Measurements from ENCODE around the gene TTC5. TPM values are rescaled to one million over a fixed set of nuclear protein-coding genes. Genes with fewer than 3 reads are reported as not detected.
"Not testable (repeated sequence)": the region's sequence is repeated elsewhere in the genome, so short reads cannot be mapped to it uniquely, and the experiment has no call there.

TTC5 gene
- total RNA-seq, 1 donor = 24.0 TPM

- DNase-seq (ENCODE audit: low read depth in 2 of 3, low spot score in 2 of 3) = no peak
These were observed 300 bp upstream of the TTC5 start for GRCh38 chr14:20306079-20306423.

GRCh38 chr14:20302042-20302755 is 3.6 kb downstream of the TTC5 start:
- peak in 2 of 3 donors; percentile 7 to 52 for DNase-seq (ENCODE audit: low read depth in 2 of 3, low spot score in 2 of 3)

GRCh38 chr14:20295067-20295466 is 10.7 kb downstream of the TTC5 start:
- DNase-seq (ENCODE audit: low read depth in 2 of 3, low spot score in 2 of 3) = peak in 2 of 3 donors; percentile 8 to 9

GRCh38 chr14:20294636-20295035 is 11.1 kb downstream of the TTC5 start:
- DNase-seq (ENCODE audit: low read depth in 2 of 3, low spot score in 2 of 3) = no peak

GRCh38 chr14:20281998-20282397 is 23.8 kb downstream of the TTC5 start:
- DNase-seq (ENCODE audit: low read depth in 2 of 3, low spot score in 2 of 3) = not testable (repeated sequence)

- DNase-seq (ENCODE audit: low read depth in 2 of 3, low spot score in 2 of 3) = not testable (repeated sequence)
These were observed 25.5 kb downstream of the TTC5 start for GRCh38 chr14:20280265-20280664.

GRCh38 chr14:20278414-20278813 is 27.3 kb downstream of the TTC5 start:
- DNase-seq (ENCODE audit: low read depth in 2 of 3, low spot score in 2 of 3) = peak in 1 of 3 donors; percentile 19

- no peak for DNase-seq (ENCODE audit: low read depth in 2 of 3, low spot score in 2 of 3)
These were observed 28.3 kb downstream of the TTC5 start for GRCh38 chr14:20277409-20277808.

GRCh38 chr14:20274062-20274461 is 31.7 kb downstream of the TTC5 start:
- DNase-seq (ENCODE audit: low read depth in 2 of 3, low spot score in 2 of 3) = no peak

- DNase-seq (ENCODE audit: low read depth in 2 of 3, low spot score in 2 of 3) = not testable (repeated sequence)
These were observed 41.4 kb downstream of the TTC5 start for GRCh38 chr14:20264361-20264760.

GRCh38 chr14:20262642-20263128 is 43.1 kb downstream of the TTC5 start:
- no peak for DNase-seq (ENCODE audit: low read depth in 2 of 3, low spot score in 2 of 3)

GRCh38 chr14:20247646-20248246 is 58.0 kb downstream of the TTC5 start:
- DNase-seq (ENCODE audit: low read depth in 2 of 3, low spot score in 2 of 3) = peak in 2 of 3 donors; percentile 0 to 48

Small RNA genes lying within 50 kb of the gene (small RNA-seq; reads per million reads assigned to genes)
- 1.1 reads per million, percentile 37 among the genes with 10 or more reads in this experiment for gene SNORA79B
- gene SNORD126 = 55.8 reads per million, percentile 96 among the genes with 10 or more reads in this experiment

Other genes starting within 250 kb of the TTC5 start
- not detected for gene OR4L1, start 245.9 kb downstream of the TTC5 start, total RNA-seq
- not detected for gene OR4K17, start 195.2 kb downstream of the TTC5 start, total RNA-seq
- not detected for gene OR4N5, start 167.1 kb downstream of the TTC5 start, total RNA-seq
- not detected for gene OR11G2, start 115.1 kb downstream of the TTC5 start, total RNA-seq
- gene OR11H6, start 82.2 kb downstream of the TTC5 start, total RNA-seq = under 0.01 TPM
- not detected for gene OR11H7, start 77.0 kb downstream of the TTC5 start, total RNA-seq
- under 0.01 TPM for gene OR11H4, start 66.7 kb downstream of the TTC5 start, total RNA-seq
- 81.6 TPM for gene CCNB1IP1, start 27.3 kb upstream of the TTC5 start, total RNA-seq
- gene PARP2, start 37.7 kb upstream of the TTC5 start, total RNA-seq = 8.3 TPM
- 27.5 TPM for gene TEP1, start 107.5 kb upstream of the TTC5 start, total RNA-seq
- gene KLHL33, start 130.2 kb upstream of the TTC5 start, total RNA-seq = 0.27 TPM
- 130 TPM for gene OSGEP, start 148.9 kb upstream of the TTC5 start, total RNA-seq
- gene APEX1, start 149.3 kb upstream of the TTC5 start, total RNA-seq = 253 TPM
- 36.1 TPM for gene PIP4P1, start 155.5 kb upstream of the TTC5 start, total RNA-seq
- gene PNP, start 163.5 kb upstream of the TTC5 start, total RNA-seq = 86.4 TPM
- not detected for gene RNASE10, start 199.6 kb upstream of the TTC5 start, total RNA-seq

Measured in hematopoietic multipotent progenitor cell (in vitro differentiated cells).